Activated T-cell treated with anti-CD3 and anti-CD28 coated beads, Interleukin-2, amount 50 U/mL, for 4 hours (primary cell): ENCODE results near the gene PCYT2. TPM values are rescaled to one million over a fixed set of nuclear protein-coding genes. Genes with fewer than 3 reads are reported as not detected.
"Not testable (repeated sequence)": the region's sequence is repeated elsewhere in the genome, so short reads cannot be mapped to it uniquely, and the experiment has no call there.

Experiments used
- ATAC-seq, 2 donors: fragments of 200-7000 bp; cut with Tn5 transposase; one replicate each; pipeline ENCODE4 v1.10.0; 2021
- DNase-seq: peaks from one replicate; pipeline ENCODE4 v3.0.0-alpha.2; 2020
- H3K27me3 Mint-ChIP-seq: one replicate; pipeline ENCODE4 v1.8.0; 2021; ENCODE audit warnings: low read depth, mixed read lengths
- H3K36me3 Mint-ChIP-seq: one replicate; pipeline ENCODE4 v1.8.0; 2022; ENCODE audit warnings: mixed read lengths; ENCODE audit not compliant: insufficient read depth
- H3K4me1 Mint-ChIP-seq: one replicate; pipeline ENCODE4 v1.8.0; 2021; ENCODE audit warnings: low read depth, mixed read lengths
- H3K4me3 Mint-ChIP-seq: one replicate; pipeline ENCODE4 v1.8.0; 2021; ENCODE audit warnings: mild to moderate bottlenecking, moderate library complexity, mixed read lengths
- H3K9me3 Mint-ChIP-seq: one replicate; pipeline ENCODE4 v1.8.0; 2021; ENCODE audit warnings: mixed read lengths
- total RNA-seq, 3 donors: library from RNA; stranded (reverse); gene quantifications; one replicate each; pipeline ENCODE4 v1.2.1, GENCODE V29; 2021

Gene PCYT2
- 10 to 100 TPM; 23.5 to 25.8 (median 25.7) TPM for total RNA-seq

DNA sequence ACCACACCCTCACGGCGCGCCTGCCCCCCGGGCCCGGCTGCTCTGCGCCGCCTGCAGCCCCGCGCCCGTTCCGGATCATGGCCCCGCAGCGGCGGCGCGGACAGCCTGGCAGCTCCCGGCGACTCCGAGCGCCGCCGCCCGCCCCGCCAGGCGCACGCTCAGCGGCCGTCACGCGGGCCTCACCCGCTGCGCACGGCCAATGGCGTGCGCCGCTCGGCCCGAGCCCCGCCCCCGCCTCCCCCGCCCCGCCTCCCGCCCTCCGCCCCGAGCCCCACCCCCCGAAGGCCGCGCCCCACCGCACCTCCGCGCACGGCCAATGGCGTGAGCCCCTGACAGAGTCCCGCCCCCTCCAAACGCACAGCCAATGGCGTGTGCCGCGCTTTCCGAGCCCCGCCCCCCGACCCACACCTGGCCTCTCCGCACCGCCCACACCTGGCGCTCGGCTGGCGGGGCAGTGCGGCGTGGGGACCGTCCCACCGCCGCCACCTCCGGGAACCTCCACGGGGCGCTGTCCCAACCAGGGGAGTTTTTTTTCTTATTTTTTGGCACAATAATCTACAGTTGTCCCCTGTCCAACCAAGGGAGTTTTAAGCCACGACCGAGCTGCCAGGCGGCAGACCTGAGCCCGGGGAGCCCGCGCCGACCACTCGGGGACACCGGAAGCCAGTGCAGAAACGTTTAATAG, at the start of gene PCYT2:
TSS of gene PCYT2 (minus strand) at position 123 of the 685 bp plus-strand sequence. CDS start at position 79, 44 bp downstream.
- peak within 1 kb of the TSS; percentile 86 for H3K4me3 Mint-ChIP-seq
- DNase-seq (peak; percentile 93), ATAC-seq (peak; percentile 91 to 93)
- peaks cover 19% of the 10 kb centered on the region for H3K4me1 Mint-ChIP-seq
- H3K9me3 Mint-ChIP-seq, result no peaks in the 10 kb centered on the region
- no peaks in the 10 kb centered on the region for H3K27me3 Mint-ChIP-seq
- H3K36me3 Mint-ChIP-seq, result peaks cover 12% of the 10 kb centered on the region

DNA sequence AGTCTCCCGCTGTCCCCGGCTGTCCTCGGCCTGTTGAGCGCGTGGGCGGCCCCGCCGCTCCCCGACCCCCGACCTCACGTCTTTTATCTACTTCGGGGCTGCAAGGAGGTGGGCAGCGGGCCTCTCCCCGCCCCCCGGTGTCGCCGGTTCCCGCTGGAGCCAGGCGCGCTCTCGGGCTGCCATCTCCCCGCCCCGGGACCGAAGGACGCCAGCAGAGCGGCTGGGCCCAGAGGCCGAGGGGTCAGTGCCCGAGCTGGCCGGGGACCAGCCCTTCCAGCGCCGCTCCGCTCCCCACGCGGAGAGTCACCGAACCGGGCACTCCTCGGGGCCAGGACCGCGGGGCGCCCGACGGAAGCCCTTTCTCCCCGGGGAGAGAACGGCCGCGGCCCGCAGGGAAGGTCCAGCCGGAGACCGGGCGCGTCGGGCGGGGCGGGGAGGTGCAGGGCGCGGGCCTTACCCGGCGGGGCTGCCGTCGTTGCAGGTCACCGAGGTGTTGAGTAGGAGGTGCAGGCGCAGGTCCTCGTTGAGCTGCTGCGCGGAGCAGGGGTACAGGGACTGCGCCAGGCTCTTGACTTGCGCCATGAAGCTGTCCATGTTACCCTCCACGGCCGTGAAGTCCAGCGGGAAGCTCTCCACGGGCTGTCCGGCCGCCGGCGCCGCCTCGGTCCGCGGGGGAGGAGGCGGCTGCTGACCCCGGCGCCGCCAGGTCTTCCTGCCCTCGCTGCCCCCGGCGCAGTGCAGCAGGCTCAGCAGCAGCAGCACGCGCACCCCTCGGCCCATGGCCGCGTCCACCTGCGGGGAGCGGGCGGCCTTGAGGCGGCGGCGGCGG, 49.1 kb upstream of the PCYT2 start:
- ATAC-seq, result peak in 1 of 2 donors; percentile 2
- Mint-ChIP-seq H3K27me3 (peaks cover 23% of the 10 kb centered on the region), H3K9me3 (no peaks in the 10 kb centered on the region)

DNA sequence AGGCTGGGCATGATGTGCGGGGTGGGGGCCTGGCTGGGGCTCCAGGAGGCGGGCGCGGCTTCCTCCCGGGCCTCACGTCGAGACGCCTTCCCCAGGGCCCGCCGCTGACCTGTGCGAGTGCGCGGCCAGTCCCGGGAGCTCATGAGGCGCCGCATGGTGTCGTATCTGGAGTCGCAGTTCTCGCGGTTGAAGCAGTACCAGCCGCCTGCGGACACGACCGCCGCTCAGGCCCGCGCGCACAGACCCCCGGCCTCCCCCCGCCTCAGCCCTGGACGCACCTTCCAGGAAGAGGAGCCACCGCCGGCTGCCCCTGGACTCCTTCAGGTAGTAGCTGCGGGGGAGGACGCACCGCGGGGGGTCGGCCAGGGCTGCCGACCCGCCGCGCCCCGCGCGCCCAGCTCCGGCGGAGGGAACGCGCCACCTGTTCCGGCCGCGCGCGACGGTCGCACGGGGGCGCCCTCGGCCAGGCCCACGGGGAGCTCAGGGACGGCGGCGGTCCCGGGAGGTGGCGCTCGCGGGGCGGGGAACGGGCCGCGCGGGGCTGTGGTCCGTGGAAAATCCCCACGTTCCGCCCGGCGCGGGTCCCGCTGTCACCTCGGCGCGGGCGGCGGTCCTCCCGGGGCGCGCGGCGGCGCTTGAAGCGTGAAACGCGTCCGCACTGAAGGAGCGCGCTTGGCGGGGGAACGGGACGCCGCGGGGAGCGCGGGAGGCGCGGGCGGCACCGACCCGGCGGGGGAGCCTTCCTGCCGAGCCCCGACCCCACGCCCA, 48.3 kb upstream of the PCYT2 start:
- no peak overlapping the region for H3K4me3 Mint-ChIP-seq
- DNase-seq (peak; percentile 84), ATAC-seq (peak; percentile 93 to 95)
- no peaks in the 10 kb centered on the region for H3K36me3 Mint-ChIP-seq
- H3K4me1 Mint-ChIP-seq, result peaks cover 3% of the 10 kb centered on the region
- H3K27me3 Mint-ChIP-seq, result peaks cover 23% of the 10 kb centered on the region
- no peaks in the 10 kb centered on the region for H3K9me3 Mint-ChIP-seq

More for the DNA sequence above, 49.1 kb upstream of the PCYT2 start:
- Mint-ChIP-seq H3K4me1 (peaks cover 3% of the 10 kb centered on the region), H3K36me3 (no peaks in the 10 kb centered on the region), H3K4me3 (no peak overlapping the region)
- DNase-seq, result no peak

DNA sequence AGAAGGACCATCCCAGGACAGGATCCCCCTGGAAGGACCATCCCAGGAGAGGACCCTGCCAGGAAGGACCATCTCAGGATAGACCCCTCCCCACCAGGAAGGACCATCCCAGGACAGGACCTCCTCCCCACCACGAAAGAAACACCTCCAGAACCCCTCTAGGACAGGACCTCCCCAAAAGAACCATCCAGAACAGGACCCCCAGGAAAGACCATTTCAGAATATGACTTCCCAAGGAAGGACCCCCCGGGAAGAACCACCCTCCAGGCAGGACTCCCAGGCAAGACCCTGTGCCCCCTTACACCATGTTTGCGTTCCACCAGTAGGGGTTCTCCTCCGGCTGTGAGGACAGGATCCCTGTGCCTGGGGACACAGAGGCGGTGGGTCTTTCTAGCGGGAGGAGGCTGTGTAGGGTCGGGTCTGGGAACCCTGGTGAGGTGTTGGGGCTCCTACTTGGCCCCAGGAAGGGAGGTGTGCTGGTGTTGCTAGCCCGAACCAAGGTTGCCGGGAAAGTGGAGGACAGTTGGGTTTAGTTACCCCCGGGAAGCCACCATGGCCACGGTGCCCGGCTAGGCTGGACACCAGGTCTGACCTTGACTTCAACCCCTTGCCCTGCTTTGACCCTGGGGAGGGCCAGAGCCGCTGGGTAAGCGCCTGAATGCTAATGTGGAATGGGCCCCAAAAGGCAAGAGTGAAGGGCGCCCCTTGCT, 47.6 kb upstream of the PCYT2 start:
- Mint-ChIP-seq H3K4me3 (peak overlapping the region; percentile 45), H3K4me1 (peaks cover 3% of the 10 kb centered on the region), H3K9me3 (no peaks in the 10 kb centered on the region), H3K36me3 (no peaks in the 10 kb centered on the region), H3K27me3 (peaks cover 23% of the 10 kb centered on the region)
- DNase-seq (no peak), ATAC-seq (no peak)

DNA sequence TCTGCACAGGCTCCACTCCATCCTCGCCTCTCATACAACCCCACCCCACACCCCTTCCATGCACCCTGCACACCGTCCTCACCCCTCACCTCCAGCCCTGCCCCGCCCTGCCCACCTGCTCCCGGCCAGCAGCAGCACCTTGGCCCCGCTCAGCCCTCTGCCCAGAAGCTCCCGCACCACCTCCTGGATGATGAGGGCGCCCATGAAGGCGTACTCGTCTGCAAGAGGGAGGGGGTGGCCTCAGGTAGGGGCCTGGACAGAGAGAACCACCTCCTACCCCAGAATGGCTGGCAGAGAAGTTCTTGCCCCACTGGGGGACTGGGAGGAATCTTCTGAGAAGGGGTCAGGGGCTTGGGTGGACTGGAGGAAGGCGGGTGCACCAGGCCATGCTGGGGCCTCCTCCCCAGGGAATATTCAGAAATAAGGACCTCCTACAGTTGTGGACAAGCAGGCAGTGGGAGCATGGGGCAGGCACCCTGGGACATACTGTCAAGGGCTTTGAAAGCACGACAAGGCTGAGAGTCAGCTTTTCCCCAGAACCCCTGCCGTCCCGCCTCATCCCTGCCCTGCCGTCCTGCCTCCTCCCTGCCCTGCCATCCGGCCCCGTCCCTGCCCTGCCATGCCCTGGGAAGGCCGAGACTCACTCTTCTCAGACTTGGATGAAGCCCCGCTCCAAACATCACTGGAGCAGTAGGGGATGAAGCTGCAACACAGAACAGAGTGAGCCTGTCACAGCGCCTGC, 46.7 kb upstream of the PCYT2 start:
- Mint-ChIP-seq H3K4me1 (peaks cover 3% of the 10 kb centered on the region), H3K4me3 (peak overlapping the region; percentile 13), H3K36me3 (no peaks in the 10 kb centered on the region), H3K27me3 (peaks cover 21% of the 10 kb centered on the region), H3K9me3 (no peaks in the 10 kb centered on the region)
- DNase-seq, result no peak
- no peak for ATAC-seq

DNA sequence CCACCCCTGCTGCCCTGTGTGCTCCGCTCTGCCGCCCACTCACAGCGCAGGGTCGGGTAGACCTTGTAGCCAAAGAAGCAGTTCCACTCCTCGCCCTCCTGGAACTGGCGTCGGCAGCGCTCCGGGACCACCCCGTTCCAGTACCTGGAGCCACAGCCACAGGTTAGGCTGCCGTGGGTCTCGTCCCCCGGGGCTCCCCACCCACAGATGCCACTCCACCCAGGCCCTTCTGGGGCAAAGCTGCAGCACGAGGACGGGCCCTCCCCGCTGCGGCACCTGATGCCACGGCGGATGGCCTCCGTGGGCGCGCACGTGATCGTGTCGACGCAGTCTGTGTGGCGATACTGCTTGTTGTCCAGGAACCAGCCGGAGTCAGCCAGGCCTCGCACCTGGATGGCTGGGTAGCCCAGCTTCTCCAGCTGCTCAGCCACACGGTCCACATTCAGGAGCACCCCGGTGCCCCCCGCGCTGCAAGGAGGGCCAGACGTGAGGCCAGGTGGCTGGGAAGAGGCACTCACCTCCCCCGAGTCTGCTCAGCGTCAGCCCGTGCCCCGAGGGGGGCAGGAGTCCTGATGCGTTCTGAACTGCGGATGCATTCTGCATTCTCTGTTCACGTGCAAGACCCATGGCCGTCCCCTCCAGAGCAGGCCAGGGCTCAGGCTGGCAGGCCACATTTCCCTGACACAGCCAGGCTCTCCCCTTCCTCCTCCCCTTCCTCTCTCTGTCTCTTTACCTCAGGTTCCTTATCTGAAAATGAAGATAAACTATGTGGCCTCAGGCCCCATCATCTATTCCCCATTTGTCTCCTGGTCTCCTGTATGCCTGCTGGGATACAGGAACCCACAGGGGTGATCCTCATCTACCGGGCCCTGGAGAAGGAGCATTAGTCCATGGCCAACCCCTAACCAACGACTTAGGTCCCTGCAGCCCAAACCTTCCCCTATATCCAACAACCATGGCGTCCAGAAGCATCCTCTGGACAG, 45.7 kb upstream of the PCYT2 start:
- ATAC-seq (no peak), DNase-seq (no peak)
- peaks cover 3% of the 10 kb centered on the region for H3K4me1 Mint-ChIP-seq
- no peaks in the 10 kb centered on the region for H3K36me3 Mint-ChIP-seq
- H3K9me3 Mint-ChIP-seq, result no peaks in the 10 kb centered on the region
- H3K27me3 Mint-ChIP-seq, result peaks cover 16% of the 10 kb centered on the region
- peak overlapping the region; percentile 13 for H3K4me3 Mint-ChIP-seq

DNA sequence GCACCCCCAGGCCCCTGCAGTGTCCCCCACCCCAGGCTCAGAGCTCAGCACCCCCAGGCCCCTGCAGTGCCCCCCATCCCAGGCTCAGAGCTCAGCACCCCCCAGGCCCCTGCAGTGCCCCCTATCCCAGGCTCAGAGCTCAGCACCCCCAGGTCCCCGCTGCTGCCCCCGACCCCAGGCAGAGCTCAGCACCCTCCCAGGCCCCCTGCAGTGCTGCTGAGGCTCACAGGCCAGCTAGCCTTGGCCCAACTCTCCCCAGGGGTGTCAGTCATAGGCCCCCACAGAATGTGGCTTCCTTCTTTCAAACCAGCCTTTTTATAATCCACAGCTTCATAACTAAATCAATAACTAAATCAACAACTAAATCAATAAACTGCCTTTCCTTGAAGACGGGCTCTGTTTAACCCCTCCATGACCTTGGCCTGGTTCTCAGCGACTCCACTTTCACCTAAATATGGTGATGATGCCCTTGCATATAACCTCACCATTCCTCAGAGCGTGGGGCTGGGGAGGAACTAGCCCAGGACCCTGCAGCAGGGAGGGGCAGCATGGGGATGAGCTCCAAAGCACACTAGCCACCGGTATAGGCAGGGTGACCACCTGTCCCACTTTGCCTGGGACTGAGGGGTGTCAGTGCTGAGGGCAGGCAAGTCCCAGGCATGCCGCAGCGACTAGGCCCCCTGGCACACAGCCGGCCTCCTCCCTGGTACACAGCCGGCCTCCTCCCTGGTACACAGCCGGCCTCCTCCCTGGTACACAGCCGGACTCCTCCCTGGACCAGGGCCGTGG, 44.8 kb upstream of the PCYT2 start:
- no peaks in the 10 kb centered on the region for H3K36me3 Mint-ChIP-seq
- DNase-seq, result no peak
- H3K4me1 Mint-ChIP-seq, result peaks cover 3% of the 10 kb centered on the region
- peaks cover 16% of the 10 kb centered on the region for H3K27me3 Mint-ChIP-seq
- ATAC-seq, result no peak
- H3K9me3 Mint-ChIP-seq, result no peaks in the 10 kb centered on the region
- H3K4me3 Mint-ChIP-seq, result no peak overlapping the region

DNA sequence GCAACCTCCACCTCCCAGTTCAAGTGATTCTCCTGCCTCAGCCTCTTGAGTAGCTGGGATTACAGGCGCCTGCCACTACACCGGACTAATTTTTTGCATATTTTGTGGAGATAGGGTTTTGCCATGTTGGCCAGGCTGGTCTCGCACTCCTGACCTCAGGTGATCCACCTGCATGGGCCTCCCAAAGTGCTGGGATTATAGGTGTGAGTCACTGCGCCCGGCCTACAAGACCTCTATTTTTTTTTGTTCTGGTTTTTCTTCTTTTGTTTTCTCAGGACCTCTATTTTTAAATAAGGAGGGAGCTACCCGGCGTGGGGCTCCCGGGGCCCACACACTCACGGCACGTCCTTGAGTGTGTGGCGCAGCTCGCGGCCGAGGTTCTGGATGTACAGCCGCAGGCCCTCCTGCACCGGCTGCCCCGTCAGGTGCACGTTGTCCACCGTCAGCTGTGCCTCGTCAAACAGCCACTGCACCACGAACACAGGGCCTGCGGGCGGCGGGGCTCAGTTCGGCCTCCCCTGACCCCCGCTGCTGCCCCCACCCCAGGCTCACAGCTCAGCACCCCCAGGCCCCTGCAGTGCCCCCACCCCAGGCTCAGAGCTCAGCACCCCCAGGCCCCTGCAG, 44.0 kb upstream of the PCYT2 start:
- Mint-ChIP-seq H3K27me3 (peaks cover 14% of the 10 kb centered on the region), H3K9me3 (no peaks in the 10 kb centered on the region), H3K4me1 (peaks cover 3% of the 10 kb centered on the region), H3K4me3 (no peak overlapping the region), H3K36me3 (no peaks in the 10 kb centered on the region)
- DNase-seq (no peak), ATAC-seq (no peak)

DNA sequence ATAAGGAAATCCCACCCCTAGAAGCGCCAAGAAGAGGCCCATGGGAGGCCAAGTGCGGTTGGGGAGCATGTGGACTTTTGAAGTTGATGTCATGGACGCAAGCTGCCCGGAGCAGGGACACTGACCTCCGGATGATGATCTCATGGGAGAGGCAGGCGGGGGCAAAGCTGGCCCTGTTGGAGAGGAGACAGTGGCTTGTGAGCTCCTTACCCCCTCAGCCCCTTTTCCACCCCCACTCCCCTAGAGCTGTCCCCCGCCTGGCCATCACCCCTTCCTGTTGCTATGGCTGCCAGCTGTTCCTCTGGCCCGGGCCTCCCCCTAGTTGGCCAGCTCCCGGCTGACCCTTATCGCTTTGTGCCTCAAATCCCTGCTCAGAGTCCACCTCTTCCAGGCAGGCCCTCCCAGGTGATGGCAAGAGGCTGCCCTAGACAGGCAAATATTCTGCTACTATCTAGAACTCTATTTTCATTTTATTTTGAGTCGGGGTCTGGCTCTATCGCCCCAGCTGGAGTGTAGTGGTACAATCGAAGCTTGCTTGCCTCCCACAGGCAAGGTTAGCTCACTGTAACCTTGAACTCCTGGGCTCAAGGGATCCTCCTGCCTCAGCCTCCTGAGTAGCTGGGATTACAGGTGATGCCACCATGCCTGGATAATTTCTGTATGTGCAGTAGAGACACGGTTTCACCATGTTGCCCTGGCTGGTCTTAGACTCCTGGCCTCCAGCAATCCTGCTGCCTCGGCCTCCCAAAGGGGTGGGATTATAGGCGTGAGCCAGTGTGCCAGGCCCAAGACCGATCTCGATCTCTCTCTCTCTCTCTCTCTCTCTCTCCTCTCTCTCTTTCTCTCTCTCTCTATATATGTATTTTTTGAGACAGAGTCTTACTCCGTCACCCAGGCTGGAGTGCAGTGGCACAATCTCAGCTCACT, 43.2 kb upstream of the PCYT2 start:
- peaks cover 14% of the 10 kb centered on the region for H3K27me3 Mint-ChIP-seq
- H3K36me3 Mint-ChIP-seq, result no peaks in the 10 kb centered on the region
- H3K4me3 Mint-ChIP-seq, result no peak overlapping the region
- no peak for ATAC-seq
- no peak for DNase-seq
- H3K9me3 Mint-ChIP-seq, result no peaks in the 10 kb centered on the region
- peaks cover 3% of the 10 kb centered on the region for H3K4me1 Mint-ChIP-seq

DNA sequence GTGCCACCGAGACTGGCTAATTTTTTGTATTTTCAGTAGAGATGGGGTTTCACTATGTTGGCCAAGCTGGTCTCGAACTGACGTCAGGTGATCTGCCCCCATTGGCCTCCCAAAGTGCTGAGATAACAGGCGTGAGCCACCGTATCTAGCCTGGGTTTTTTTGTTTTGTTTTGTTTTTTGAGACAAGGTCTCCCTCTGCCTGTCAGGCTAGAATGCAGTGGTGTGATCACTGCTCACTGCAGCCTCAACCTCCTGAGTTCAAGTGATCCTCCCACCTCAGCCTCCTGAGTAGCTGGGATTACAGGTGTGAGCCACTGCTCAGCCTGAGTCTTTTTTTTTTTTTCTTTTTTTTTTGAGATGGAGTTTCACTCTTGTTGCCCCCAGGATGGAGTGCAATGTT, 42.2 kb upstream of the PCYT2 start:
- ATAC-seq, H3K9me3 Mint-ChIP-seq, H3K4me1 Mint-ChIP-seq, H3K27me3 Mint-ChIP-seq, H3K4me3 Mint-ChIP-seq, DNase-seq, H3K36me3 Mint-ChIP-seq: not testable (repeated sequence)

DNA sequence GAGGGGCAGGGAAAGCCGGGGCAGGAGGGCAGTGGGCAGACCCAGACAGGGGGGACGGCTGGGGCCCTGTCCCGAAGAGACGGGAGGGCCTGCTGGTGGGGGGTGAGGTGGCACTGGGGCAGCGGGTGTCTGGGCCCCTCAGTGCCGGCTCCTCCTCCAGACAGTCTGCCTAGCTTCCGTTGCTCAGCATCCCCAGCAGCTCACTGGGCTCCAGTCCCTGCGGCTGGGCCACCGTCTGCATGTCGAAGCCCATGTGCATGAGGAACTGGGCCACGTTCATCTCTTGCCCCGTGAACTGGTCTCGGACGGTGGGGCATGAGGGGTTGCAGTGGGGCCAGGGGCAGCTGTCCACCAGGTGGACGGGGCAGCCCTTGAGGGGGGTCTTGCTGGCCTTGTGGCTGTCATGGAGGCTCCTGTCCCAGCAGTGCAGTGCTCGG, 41.6 kb upstream of the PCYT2 start:
- no peak for ATAC-seq
- H3K27me3 Mint-ChIP-seq, result peaks cover 4% of the 10 kb centered on the region
- no peaks in the 10 kb centered on the region for H3K4me1 Mint-ChIP-seq
- no peaks in the 10 kb centered on the region for H3K9me3 Mint-ChIP-seq
- no peak for DNase-seq
- no peak overlapping the region for H3K4me3 Mint-ChIP-seq
- no peaks in the 10 kb centered on the region for H3K36me3 Mint-ChIP-seq
